ENCODE measurements around the gene KCNH2. TPM values are rescaled to one million over a fixed set of nuclear protein-coding genes. Genes with fewer than 3 reads are reported as not detected.
A peak's percentile ranks its signal among the peaks of the same experiment; 100 is the strongest.

The KCNH2 gene
- total and polyA plus RNA-seq, 7 donors: 0.46 to 107 (median 40.6) TPM

DNA sequence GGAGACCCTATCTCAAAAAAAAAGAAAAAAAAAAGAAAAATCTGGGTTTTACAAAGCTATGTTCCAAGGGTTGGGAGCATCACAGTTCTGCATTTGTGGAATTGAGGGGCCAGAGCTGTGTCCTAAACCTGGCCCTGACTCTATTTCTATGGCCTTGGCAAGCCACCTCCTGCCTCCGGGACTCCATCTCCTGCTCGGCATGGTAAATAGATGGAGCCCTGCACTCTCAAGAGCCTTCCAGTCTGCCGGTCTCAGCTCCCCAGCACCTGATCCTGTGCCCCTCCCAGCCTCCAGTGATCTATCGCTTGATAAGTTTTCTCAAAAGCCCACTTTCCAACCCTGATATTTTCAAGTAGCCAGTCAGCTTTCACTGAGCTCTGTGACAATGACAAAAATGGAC is 43.0 kb downstream of the KCNH2 start:
- Histone ChIP-seq H3K4me3 (no peak overlapping the region), H3K27me3 (no peaks in the 10 kb centered on the region), H3K36me3 (no peaks in the 10 kb centered on the region), H3K4me1 (peaks cover 0 to 16% (median 14%) of the 10 kb centered on the region in 4 donors), H3K9me3 (no peaks in the 10 kb centered on the region), H3K27ac (no peak overlapping the region)
- peak; percentile 29 for DNase-seq
- intact Hi-C loops (cut with DNase I): no loop called here
- TF ChIP-seq, protein P1, sequence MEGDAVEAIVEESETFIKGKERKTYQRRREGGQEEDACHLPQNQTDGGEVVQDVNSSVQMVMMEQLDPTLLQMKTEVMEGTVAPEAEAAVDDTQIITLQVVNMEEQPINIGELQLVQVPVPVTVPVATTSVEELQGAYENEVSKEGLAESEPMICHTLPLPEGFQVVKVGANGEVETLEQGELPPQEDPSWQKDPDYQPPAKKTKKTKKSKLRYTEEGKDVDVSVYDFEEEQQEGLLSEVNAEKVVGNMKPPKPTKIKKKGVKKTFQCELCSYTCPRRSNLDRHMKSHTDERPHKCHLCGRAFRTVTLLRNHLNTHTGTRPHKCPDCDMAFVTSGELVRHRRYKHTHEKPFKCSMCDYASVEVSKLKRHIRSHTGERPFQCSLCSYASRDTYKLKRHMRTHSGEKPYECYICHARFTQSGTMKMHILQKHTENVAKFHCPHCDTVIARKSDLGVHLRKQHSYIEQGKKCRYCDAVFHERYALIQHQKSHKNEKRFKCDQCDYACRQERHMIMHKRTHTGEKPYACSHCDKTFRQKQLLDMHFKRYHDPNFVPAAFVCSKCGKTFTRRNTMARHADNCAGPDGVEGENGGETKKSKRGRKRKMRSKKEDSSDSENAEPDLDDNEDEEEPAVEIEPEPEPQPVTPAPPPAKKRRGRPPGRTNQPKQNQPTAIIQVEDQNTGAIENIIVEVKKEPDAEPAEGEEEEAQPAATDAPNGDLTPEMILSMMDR (IDR thresholded peaks at IDR 0.05): no peak
- TF ChIP-seq POLR2A (IDR thresholded peaks at IDR 0.05): no peak
- TF ChIP-seq EP300 (IDR thresholded peaks at IDR 0.05): no peak
- no peak for TF ChIP-seq POLR2AphosphoS5 (IDR thresholded peaks at IDR 0.05)
- WGBS, 2 donors: 91 to 93% methylated on average over 4 of the region's 4 CpGs

GRCh38 chr7:150934045-150934766 is 43.9 kb downstream of the KCNH2 start:
- Histone ChIP-seq H3K9me3 (no peaks in the 10 kb centered on the region), H3K27ac (no peak overlapping the region), H3K4me1 (peaks cover 0 to 16% (median 14%) of the 10 kb centered on the region in 4 donors), H3K36me3 (no peaks in the 10 kb centered on the region), H3K27me3 (no peaks in the 10 kb centered on the region), H3K4me3 (no peak overlapping the region)
- TF ChIP-seq EP300 (IDR thresholded peaks at IDR 0.05): no peak
- no peak for TF ChIP-seq POLR2A (IDR thresholded peaks at IDR 0.05)
- TF ChIP-seq, protein P1 (IDR thresholded peaks at IDR 0.05): no peak
- no peak for TF ChIP-seq POLR2AphosphoS5 (IDR thresholded peaks at IDR 0.05)
- no peak for DNase-seq
- intact Hi-C loops (cut with DNase I): no loop called here
- WGBS, 2 donors: 90% methylated on average over 6 of the region's 6 CpGs

- H3K4me3 ChIP-seq: no peak overlapping the region
- WGBS, 2 donors: 48 to 52% methylated on average over 7 of the region's 7 CpGs
- no peaks in the 10 kb centered on the region for H3K9me3 ChIP-seq
- H3K4me1 ChIP-seq: no peaks in the 10 kb centered on the region
- H3K27ac ChIP-seq: no peak overlapping the region
- TF ChIP-seq EP300 (IDR thresholded peaks at IDR 0.05) (no peak), POLR2A (IDR thresholded peaks at IDR 0.05) (no peak)
- TF ChIP-seq, protein P1 (IDR thresholded peaks at IDR 0.05): no peak
- no peaks in the 10 kb centered on the region for H3K27me3 ChIP-seq
- intact Hi-C loops (cut with DNase I): no loop called here
- H3K36me3 ChIP-seq: no peaks in the 10 kb centered on the region
- no peak for DNase-seq
Measured at GRCh38 chr7:150931199-150931869, 46.8 kb downstream of the KCNH2 start.

- Histone ChIP-seq H3K9me3 (no peaks in the 10 kb centered on the region), H3K27ac (no peak overlapping the region), H3K4me1 (peaks cover 0 to 4% (median 0%) of the 10 kb centered on the region in 4 donors), H3K36me3 (no peaks in the 10 kb centered on the region), H3K27me3 (no peaks in the 10 kb centered on the region), H3K4me3 (no peak overlapping the region)
- DNase-seq: no peak
- intact Hi-C loops (cut with DNase I): no loop called here
- 90 to 96% methylated on average over 3 of the region's 3 CpGs for whole genome bisulfite sequencing, 2 donors
- TF ChIP-seq POLR2AphosphoS5 (IDR thresholded peaks at IDR 0.05): no peak
- no peak for TF ChIP-seq POLR2A (IDR thresholded peaks at IDR 0.05)
- TF ChIP-seq EP300 (IDR thresholded peaks at IDR 0.05): no peak
- TF ChIP-seq, protein P1 (IDR thresholded peaks at IDR 0.05): no peak
Measured at GRCh38 chr7:150928541-150928940, 49.6 kb downstream of the KCNH2 start.
